ENCODE data around the gene RIC1.
A peak's percentile ranks its signal among the peaks of the same experiment; 100 is the strongest.

RIC1 gene

DNA sequence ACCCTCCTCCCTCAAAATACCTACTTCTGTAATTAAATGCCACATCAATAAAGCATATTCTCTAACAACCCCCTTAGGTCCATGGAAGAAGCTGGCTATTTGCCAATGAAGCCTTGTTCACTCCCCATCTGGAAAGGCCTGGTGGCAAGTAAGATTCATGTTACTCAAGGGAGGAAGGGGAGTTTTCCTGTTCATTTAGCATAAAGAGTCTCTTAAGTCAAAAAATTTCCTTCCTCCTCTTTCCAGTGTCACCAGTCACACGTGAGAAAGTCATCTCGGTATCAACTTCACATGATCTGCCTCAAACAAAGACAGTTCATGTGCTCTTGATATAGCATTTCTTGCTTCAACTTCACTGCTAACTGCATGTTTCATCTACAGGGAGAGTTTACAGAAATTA, 32.7 kb upstream of the RIC1 start:
- no peaks in the 10 kb centered on the region for H3K79me2 ChIP-seq (ENCODE audit: insufficient read depth, low read length)
- no peak overlapping the region for H3K4me2 ChIP-seq (ENCODE audit: low read depth, low read length, poor library complexity, severe bottlenecking)
- H3K9ac ChIP-seq (ENCODE audit: low read depth, low read length, poor library complexity, severe bottlenecking): no peak overlapping the region

DNA sequence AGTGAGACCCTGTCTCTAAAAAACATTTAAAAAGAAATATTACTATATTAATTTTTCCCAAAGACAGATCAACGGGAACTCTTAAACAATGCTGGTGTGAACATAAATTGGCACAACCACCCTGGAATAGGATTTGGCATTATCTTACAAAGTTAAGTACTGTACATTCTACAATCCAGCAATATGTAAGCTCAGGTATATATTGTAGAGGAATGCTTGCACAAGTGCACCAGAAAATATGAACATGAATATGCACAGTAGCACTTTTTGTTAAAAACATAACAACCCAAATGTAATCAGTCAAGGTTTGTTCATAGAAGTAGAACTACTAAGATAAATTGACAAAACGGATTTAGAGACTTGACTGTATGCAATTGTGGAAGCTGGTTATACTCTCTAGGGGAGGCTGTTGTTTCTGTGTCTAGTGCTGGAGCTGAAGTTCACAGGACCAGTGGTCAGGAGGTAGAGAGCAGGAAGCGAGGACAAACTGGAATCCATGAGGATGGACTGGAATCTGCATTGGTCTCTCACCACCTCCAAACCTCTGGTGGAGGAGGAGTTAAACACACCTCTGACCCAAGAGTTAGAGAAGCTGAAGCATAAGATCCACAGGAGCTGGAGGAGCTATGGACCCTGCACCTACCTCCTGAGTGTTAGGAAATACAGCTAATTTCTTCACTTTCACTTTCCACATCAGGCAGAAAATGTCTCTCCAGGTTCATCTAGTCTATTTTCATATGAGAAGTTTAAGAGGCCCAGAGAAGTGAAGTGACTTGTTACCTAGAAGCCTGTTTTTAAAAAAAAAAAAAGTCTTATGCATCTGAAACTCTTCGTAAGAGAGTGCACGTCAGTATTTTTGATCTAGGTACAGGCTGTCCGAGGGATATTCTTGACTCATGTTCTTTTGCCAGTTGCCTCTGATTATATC, 20.3 kb upstream of the RIC1 start:
- H3K4me2 ChIP-seq (ENCODE audit: low read depth, low read length, poor library complexity, severe bottlenecking): peak overlapping the region; percentile 72
- H3K9ac ChIP-seq (ENCODE audit: low read depth, low read length, poor library complexity, severe bottlenecking): peak overlapping the region; percentile 46
- H2AFZ ChIP-seq (ENCODE audit: low read length): peak overlapping the region; percentile 78

More for the DNA sequence above, 32.7 kb upstream of the RIC1 start:
- Histone ChIP-seq H4K20me1 (ENCODE audit: insufficient read depth, low read length, poor library complexity, severe bottlenecking) (no peaks in the 10 kb centered on the region), H3K9me2 (replicated peaks; ENCODE audit: low read depth, low read length) (no peaks in the 10 kb centered on the region), H3K27me3 (ENCODE audit: insufficient read depth, low read length, poor library complexity, severe bottlenecking) (no peaks in the 10 kb centered on the region), H3K9me3 (ENCODE audit: insufficient read depth, low read depth, low read length) (no peaks in the 10 kb centered on the region), H3K4me3 (ENCODE audit: low read length, poor library complexity, severe bottlenecking) (no peak overlapping the region), H2AFZ (ENCODE audit: low read length) (0 out of 2 replicates have a peak overlapping the region, but pooled peaks have one; percentile 32), H3K36me3 (ENCODE audit: insufficient read depth, low read length) (no peaks in the 10 kb centered on the region), H3K4me1 (ENCODE audit: insufficient read depth, low read length, poor library complexity, severe bottlenecking) (no peaks in the 10 kb centered on the region), H3F3A (ENCODE audit: low read depth) (no peaks in the 10 kb centered on the region)
- no peak for TF ChIP-seq EZH2phosphoT487 (IDR thresholded peaks at IDR 0.05; ENCODE audit: borderline replicate concordance)
- TF ChIP-seq, protein P1, sequence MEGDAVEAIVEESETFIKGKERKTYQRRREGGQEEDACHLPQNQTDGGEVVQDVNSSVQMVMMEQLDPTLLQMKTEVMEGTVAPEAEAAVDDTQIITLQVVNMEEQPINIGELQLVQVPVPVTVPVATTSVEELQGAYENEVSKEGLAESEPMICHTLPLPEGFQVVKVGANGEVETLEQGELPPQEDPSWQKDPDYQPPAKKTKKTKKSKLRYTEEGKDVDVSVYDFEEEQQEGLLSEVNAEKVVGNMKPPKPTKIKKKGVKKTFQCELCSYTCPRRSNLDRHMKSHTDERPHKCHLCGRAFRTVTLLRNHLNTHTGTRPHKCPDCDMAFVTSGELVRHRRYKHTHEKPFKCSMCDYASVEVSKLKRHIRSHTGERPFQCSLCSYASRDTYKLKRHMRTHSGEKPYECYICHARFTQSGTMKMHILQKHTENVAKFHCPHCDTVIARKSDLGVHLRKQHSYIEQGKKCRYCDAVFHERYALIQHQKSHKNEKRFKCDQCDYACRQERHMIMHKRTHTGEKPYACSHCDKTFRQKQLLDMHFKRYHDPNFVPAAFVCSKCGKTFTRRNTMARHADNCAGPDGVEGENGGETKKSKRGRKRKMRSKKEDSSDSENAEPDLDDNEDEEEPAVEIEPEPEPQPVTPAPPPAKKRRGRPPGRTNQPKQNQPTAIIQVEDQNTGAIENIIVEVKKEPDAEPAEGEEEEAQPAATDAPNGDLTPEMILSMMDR (conservative IDR thresholded peaks at IDR 0.05; ENCODE audit: low read length): no peak

DNA sequence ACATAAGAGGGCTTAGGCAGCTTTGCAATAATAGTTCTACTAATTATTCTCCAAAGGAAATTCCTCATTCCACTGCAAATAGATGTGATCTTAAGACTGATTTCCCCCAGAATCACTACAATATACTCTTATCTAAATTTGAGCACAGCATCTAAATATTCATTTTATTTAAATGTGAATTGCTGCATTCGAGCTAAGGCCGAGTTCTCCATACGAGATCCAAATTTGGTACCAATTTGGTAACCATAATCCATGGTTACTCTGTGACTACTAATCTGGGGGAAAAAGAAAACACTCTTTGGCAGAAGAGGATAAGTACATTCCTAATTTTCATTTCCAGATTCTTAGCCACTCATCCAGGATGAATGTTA, 19.7 kb upstream of the RIC1 start:
- TF ChIP-seq, protein P1 (conservative IDR thresholded peaks at IDR 0.05; ENCODE audit: low read length): no peak
- no peak for TF ChIP-seq EZH2phosphoT487 (IDR thresholded peaks at IDR 0.05; ENCODE audit: borderline replicate concordance)
- H2AFZ ChIP-seq (ENCODE audit: low read length): peak overlapping the region; percentile 78

More for the DNA sequence above, 20.3 kb upstream of the RIC1 start:
- Histone ChIP-seq H3K36me3 (ENCODE audit: insufficient read depth, low read length) (no peaks in the 10 kb centered on the region), H3K4me1 (ENCODE audit: insufficient read depth, low read length, poor library complexity, severe bottlenecking) (peaks cover 10% of the 10 kb centered on the region), H3K27me3 (ENCODE audit: insufficient read depth, low read length, poor library complexity, severe bottlenecking) (no peaks in the 10 kb centered on the region), H3K9me2 (replicated peaks; ENCODE audit: low read depth, low read length) (no peaks in the 10 kb centered on the region), H3K9me3 (ENCODE audit: insufficient read depth, low read depth, low read length) (no peaks in the 10 kb centered on the region), H3K79me2 (ENCODE audit: insufficient read depth, low read length) (no peaks in the 10 kb centered on the region), H4K20me1 (ENCODE audit: insufficient read depth, low read length, poor library complexity, severe bottlenecking) (no peaks in the 10 kb centered on the region), H3K4me3 (ENCODE audit: low read length, poor library complexity, severe bottlenecking) (peak overlapping the region; percentile 65), H3F3A (ENCODE audit: low read depth) (no peaks in the 10 kb centered on the region)
- TF ChIP-seq EZH2phosphoT487 (IDR thresholded peaks at IDR 0.05; ENCODE audit: borderline replicate concordance): no peak
- TF ChIP-seq, protein P1 (conservative IDR thresholded peaks at IDR 0.05; ENCODE audit: low read length): 0 out of 2 replicates have a peak, but pooled peaks have one; percentile 13

More for the DNA sequence above, 19.7 kb upstream of the RIC1 start:
- no peaks in the 10 kb centered on the region for H3K36me3 ChIP-seq (ENCODE audit: insufficient read depth, low read length)
- no peaks in the 10 kb centered on the region for H3F3A ChIP-seq (ENCODE audit: low read depth)
- H3K9me3 ChIP-seq (ENCODE audit: insufficient read depth, low read depth, low read length): no peaks in the 10 kb centered on the region
- H3K9me2 ChIP-seq (replicated peaks; ENCODE audit: low read depth, low read length): no peaks in the 10 kb centered on the region
- no peaks in the 10 kb centered on the region for H4K20me1 ChIP-seq (ENCODE audit: insufficient read depth, low read length, poor library complexity, severe bottlenecking)
- peaks cover 10% of the 10 kb centered on the region for H3K4me1 ChIP-seq (ENCODE audit: insufficient read depth, low read length, poor library complexity, severe bottlenecking)
- peak overlapping the region; percentile 65 for H3K4me3 ChIP-seq (ENCODE audit: low read length, poor library complexity, severe bottlenecking)
- H3K27me3 ChIP-seq (ENCODE audit: insufficient read depth, low read length, poor library complexity, severe bottlenecking): no peaks in the 10 kb centered on the region
- peak overlapping the region; percentile 46 for H3K9ac ChIP-seq (ENCODE audit: low read depth, low read length, poor library complexity, severe bottlenecking)
- H3K79me2 ChIP-seq (ENCODE audit: insufficient read depth, low read length): no peaks in the 10 kb centered on the region
- peak overlapping the region; percentile 72 for H3K4me2 ChIP-seq (ENCODE audit: low read depth, low read length, poor library complexity, severe bottlenecking)

Data from Loucy (cell line).